ENCODE measurements around the gene BEAN1. TPM values are rescaled to one million over a fixed set of nuclear protein-coding genes. Genes with fewer than 3 reads are reported as not detected.

Gene BEAN1
- total RNA-seq, 1 donor from 2014 or later, result 1.2 TPM

DNA sequence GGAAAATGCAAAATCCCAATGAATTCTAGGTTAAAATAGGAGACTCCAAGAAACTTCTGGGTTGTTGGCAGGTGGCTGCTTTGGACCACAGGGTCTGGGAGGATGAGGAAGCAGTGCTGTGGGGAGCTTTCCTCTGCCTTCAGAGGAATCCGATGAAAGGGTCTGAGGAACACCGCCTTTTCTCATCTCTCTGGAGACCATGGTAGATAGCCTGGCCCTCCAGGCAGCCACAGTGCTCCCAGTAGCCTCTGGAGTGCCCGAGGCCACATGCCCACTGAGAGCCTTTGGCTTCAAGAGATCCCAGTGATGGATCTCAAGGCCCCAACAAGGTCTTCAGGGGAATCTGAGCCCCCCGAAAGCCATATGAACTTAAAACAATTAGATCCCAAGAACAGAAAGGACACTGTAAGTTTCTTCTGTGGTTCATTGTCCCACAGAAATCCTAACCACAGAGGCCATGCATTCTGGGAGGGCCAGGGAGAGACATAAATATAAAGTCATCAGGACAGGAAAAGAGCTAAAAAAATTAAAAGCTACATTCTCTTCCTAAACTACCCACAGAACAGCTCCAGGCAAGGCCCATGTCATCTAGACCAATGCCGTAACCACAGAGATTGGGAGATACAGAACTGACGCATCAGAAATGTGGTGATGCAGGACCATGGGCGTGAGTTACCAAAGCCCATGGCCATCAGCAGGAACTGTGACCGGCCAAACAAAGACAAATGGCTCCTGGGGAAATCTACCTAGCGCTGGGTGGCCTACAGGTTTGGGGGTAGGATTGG lies 98.5 kb downstream of the BEAN1 start:
- peak; percentile 87 for DNase-seq (ENCODE audit: low read depth)
- TF ChIP-seq EZH2 (IDR thresholded peaks at IDR 0.05; ENCODE audit: insufficient read depth, low read length), result no peak
- TF ChIP-seq, protein P1, sequence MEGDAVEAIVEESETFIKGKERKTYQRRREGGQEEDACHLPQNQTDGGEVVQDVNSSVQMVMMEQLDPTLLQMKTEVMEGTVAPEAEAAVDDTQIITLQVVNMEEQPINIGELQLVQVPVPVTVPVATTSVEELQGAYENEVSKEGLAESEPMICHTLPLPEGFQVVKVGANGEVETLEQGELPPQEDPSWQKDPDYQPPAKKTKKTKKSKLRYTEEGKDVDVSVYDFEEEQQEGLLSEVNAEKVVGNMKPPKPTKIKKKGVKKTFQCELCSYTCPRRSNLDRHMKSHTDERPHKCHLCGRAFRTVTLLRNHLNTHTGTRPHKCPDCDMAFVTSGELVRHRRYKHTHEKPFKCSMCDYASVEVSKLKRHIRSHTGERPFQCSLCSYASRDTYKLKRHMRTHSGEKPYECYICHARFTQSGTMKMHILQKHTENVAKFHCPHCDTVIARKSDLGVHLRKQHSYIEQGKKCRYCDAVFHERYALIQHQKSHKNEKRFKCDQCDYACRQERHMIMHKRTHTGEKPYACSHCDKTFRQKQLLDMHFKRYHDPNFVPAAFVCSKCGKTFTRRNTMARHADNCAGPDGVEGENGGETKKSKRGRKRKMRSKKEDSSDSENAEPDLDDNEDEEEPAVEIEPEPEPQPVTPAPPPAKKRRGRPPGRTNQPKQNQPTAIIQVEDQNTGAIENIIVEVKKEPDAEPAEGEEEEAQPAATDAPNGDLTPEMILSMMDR (IDR thresholded peaks at IDR 0.05; ENCODE audit: insufficient read depth, low read depth, low read length), result no peak
- Histone ChIP-seq H3K9ac (ENCODE audit: low read length) (no peak overlapping the region), H3K4me3 (ENCODE audit: insufficient read depth, low read depth, low read length) (no peak overlapping the region), H3K36me3 (ENCODE audit: insufficient read depth, low read length) (peaks cover 5% of the 10 kb centered on the region), H3K27me3 (ENCODE audit: insufficient read depth, low read length) (no peaks in the 10 kb centered on the region), H3K79me2 (ENCODE audit: insufficient read depth, low read length) (peaks cover 4% of the 10 kb centered on the region), H4K20me1 (ENCODE audit: insufficient read depth, low read length) (no peaks in the 10 kb centered on the region), H2AFZ (ENCODE audit: low read depth, low read length) (no peak overlapping the region), H3K4me1 (ENCODE audit: insufficient read depth, low read length) (peaks cover 16% of the 10 kb centered on the region), H3K27ac (ENCODE audit: low read depth, low read length) (peak overlapping the region; percentile 3), H3K4me2 (ENCODE audit: low read length) (no peak overlapping the region), H3K9me3 (ENCODE audit: insufficient read depth, low read depth, low read length) (no peaks in the 10 kb centered on the region)
- Mint-ChIP-seq H3K9me3 (ENCODE audit: unreplicated experiment) (peaks cover 1% of the 10 kb centered on the region), H3K36me3 (ENCODE audit: low read depth, unreplicated experiment) (peaks cover 20% of the 10 kb centered on the region), H3K27me3 (ENCODE audit: low read depth, unreplicated experiment) (peaks cover 5% of the 10 kb centered on the region), H3K4me1 (ENCODE audit: low read depth, unreplicated experiment) (peaks cover 22% of the 10 kb centered on the region), H3K4me3 (ENCODE audit: unreplicated experiment) (no peak overlapping the region), H3K27ac (ENCODE audit: unreplicated experiment) (no peak overlapping the region)
- no peak for FAIRE-seq

DNA sequence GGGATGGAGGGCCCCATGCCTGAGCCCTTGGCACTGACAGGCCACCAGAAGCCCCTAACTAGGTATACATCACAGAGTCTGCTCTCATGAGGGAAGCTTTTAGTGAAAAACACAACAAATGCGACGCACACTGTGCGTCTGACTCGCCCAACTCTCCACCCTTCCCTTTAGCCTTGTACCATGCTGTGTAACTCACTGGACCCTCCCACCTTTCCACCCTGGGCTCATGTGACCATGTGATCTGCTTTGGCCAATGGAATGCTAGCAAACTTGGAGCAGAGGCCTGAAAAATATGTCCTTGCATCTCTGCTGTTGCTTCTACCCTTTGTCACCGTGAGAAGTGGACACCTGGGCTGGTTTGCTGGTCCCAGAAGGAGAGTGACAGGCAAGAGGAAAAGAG lies 101.2 kb downstream of the BEAN1 start:
- no peak overlapping the region for H3K9ac ChIP-seq (ENCODE audit: low read length)
- no peak overlapping the region for H3K27ac ChIP-seq (ENCODE audit: low read depth, low read length)
- H3K27ac Mint-ChIP-seq (ENCODE audit: unreplicated experiment), result no peak overlapping the region
- H3K4me3 ChIP-seq (ENCODE audit: insufficient read depth, low read depth, low read length), result no peak overlapping the region
- no peaks in the 10 kb centered on the region for H3K9me3 ChIP-seq (ENCODE audit: insufficient read depth, low read depth, low read length)
- H3K4me2 ChIP-seq (ENCODE audit: low read length), result no peak overlapping the region
- H3K27me3 ChIP-seq (ENCODE audit: insufficient read depth, low read length), result no peaks in the 10 kb centered on the region
- H3K9me3 Mint-ChIP-seq (ENCODE audit: unreplicated experiment), result peaks cover 1% of the 10 kb centered on the region
- no peaks in the 10 kb centered on the region for H3K79me2 ChIP-seq (ENCODE audit: insufficient read depth, low read length)
- FAIRE-seq (no peak), DNase-seq (ENCODE audit: low read depth) (no peak)
- peaks cover 7% of the 10 kb centered on the region for H3K4me1 Mint-ChIP-seq (ENCODE audit: low read depth, unreplicated experiment)
- H3K36me3 ChIP-seq (ENCODE audit: insufficient read depth, low read length), result peaks cover 8% of the 10 kb centered on the region
- H3K36me3 Mint-ChIP-seq (ENCODE audit: low read depth, unreplicated experiment), result peaks cover 28% of the 10 kb centered on the region
- H4K20me1 ChIP-seq (ENCODE audit: insufficient read depth, low read length), result no peaks in the 10 kb centered on the region
- no peaks in the 10 kb centered on the region for H3K4me1 ChIP-seq (ENCODE audit: insufficient read depth, low read length)
- H3K4me3 Mint-ChIP-seq (ENCODE audit: unreplicated experiment), result no peak overlapping the region
- no peak overlapping the region for H2AFZ ChIP-seq (ENCODE audit: low read depth, low read length)
- H3K27me3 Mint-ChIP-seq (ENCODE audit: low read depth, unreplicated experiment), result peaks cover 7% of the 10 kb centered on the region
- TF ChIP-seq, protein P1 (IDR thresholded peaks at IDR 0.05; ENCODE audit: insufficient read depth, low read depth, low read length), result no peak
- no peak for TF ChIP-seq EZH2 (IDR thresholded peaks at IDR 0.05; ENCODE audit: insufficient read depth, low read length)

DNA sequence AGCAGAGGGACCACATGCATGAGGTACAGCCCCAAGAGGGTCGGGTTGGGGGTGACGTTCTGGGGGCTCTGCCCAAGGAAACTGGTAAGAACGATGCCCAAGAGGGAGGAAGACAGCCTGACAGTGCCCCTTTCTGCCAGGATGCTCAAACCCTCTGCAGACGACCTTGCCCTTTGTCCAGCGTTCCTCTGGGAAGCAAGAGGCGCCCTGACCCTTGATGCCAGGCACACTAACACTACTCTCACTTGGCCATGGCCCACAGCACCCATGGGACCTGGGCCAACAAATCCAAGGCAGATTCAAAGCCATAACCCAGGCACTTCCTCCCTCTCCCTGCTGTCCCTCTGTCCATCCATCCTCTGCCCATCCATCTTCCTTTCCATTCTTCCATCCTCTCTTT lies 102.4 kb downstream of the BEAN1 start:
- H3K27me3 ChIP-seq (ENCODE audit: insufficient read depth, low read length), result no peaks in the 10 kb centered on the region

More for the DNA sequence above, 102.4 kb downstream of the BEAN1 start:
- H4K20me1 ChIP-seq (ENCODE audit: insufficient read depth, low read length), result no peaks in the 10 kb centered on the region
- TF ChIP-seq, protein P1 (IDR thresholded peaks at IDR 0.05; ENCODE audit: insufficient read depth, low read depth, low read length), result no peak
- no peak for TF ChIP-seq EZH2 (IDR thresholded peaks at IDR 0.05; ENCODE audit: insufficient read depth, low read length)
- Mint-ChIP-seq H3K27me3 (ENCODE audit: low read depth, unreplicated experiment) (peaks cover 9% of the 10 kb centered on the region), H3K9me3 (ENCODE audit: unreplicated experiment) (peaks cover 3% of the 10 kb centered on the region), H3K36me3 (ENCODE audit: low read depth, unreplicated experiment) (peaks cover 28% of the 10 kb centered on the region), H3K4me1 (ENCODE audit: low read depth, unreplicated experiment) (peaks cover 7% of the 10 kb centered on the region), H3K27ac (ENCODE audit: unreplicated experiment) (no peak overlapping the region), H3K4me3 (ENCODE audit: unreplicated experiment) (no peak overlapping the region)
- FAIRE-seq, result no peak
- no peaks in the 10 kb centered on the region for H3K9me3 ChIP-seq (ENCODE audit: insufficient read depth, low read depth, low read length)
- no peaks in the 10 kb centered on the region for H3K4me1 ChIP-seq (ENCODE audit: insufficient read depth, low read length)
- H3K27ac ChIP-seq (ENCODE audit: low read depth, low read length), result no peak overlapping the region
- peaks cover 8% of the 10 kb centered on the region for H3K36me3 ChIP-seq (ENCODE audit: insufficient read depth, low read length)
- no peak overlapping the region for H3K4me2 ChIP-seq (ENCODE audit: low read length)
- DNase-seq (ENCODE audit: low read depth), result no peak
- no peak overlapping the region for H3K4me3 ChIP-seq (ENCODE audit: insufficient read depth, low read depth, low read length)
- H2AFZ ChIP-seq (ENCODE audit: low read depth, low read length), result no peak overlapping the region
- no peak overlapping the region for H3K9ac ChIP-seq (ENCODE audit: low read length)
- H3K79me2 ChIP-seq (ENCODE audit: insufficient read depth, low read length), result no peaks in the 10 kb centered on the region

Data from astrocyte (in vitro differentiated cells and primary cell).